ENCODE results near the gene TCEA2.
"Not testable (repeated sequence)": the region's sequence is repeated elsewhere in the genome, so short reads cannot be mapped to it uniquely, and the experiment has no call there.

Gene TCEA2

DNA sequence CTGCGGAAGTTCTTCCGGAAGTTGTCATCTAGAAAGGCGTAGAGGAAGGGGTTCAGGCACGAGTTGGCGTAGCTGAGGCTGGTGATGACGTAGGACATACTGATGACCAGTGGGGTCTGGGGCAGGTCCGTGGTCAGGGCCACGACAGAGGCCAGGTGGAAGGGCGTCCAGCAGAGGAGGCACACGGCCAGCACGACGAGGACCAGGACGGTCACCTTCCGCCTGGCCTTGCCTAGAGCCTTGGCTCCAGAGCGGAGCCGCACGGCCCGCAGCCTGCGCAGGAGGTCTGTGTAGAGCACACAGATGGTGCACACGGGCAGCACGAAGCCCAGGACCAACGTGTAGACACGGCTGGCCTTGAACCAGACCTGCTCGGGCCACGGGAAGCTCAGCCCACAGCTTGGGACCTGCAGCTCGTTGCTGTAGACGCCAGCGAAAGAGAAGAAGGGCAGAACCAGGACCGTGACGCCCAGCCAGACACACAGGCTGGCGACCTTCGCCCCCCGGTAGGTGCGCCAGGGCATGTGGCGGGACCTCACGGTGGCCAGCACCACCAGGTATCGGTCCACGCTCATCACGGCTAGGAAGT is 42.9 kb downstream of the TCEA2 start:
- no peak for DNase-seq (ENCODE audit: extremely low read depth in 1 of 2, low read depth in 1 of 2)

DNA sequence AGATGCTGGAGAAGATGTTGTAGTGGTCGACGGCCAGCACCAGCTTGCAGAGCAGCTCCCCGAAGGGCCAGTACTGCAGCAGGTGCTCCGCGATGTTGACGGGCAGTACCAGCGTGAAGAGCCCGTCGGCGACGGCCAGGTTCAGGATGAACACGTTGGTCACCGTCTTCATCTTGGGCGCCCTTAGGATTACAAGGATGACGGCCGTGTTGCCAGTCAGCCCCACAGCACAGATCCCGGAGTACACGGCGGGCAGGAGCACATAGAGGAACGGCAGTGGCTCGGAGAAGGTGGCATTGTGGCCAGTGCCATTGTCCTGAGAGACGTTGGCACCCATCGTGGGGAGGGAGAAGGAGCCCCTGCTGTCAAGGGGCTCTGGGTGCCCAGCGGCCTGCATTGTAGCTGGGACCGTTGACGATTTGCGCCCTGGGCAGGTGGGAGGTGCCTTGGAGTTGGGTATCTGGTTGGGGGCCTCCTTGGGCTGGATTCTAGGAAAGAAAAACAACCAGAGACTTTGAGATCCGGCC is 43.5 kb downstream of the TCEA2 start:
- DNase-seq (ENCODE audit: extremely low read depth in 1 of 2, low read depth in 1 of 2) = no peak

DNA sequence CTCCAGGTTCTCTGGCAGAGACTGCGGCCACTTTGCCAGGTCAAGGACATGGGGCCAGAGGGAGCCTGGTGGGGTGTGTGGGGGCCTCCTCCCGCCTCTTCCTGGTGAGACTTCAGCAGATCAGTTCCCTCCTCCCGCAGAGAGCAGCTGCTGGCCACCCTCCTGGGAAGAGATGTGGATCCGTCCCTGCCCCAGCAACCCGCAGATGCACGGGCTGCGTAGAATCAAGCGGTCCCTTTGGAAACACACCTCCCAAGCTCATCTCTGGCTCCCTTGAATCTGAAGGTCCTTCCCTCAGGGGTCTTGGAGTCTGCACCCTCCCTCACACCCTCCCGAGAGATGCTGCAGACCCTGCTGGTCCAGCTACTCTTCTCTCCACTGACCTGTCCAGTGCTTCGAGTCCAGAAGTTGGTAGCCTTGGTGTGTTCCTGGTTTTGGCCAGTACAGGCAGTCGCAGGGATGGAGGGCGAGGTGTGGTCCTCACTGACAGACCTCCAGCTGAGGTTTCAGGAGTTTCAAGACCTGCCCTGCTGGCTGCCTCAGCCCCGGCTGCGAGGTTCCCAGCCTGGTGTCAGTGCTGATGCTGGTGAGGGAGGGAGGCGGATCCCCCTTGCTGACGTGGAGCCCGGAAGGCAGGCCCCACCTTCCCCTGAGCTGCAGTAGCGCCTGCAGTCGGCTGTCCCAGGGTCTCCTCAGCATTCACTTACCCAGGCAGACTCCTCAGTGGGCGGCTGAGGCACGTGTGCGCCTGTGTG is 44.2 kb downstream of the TCEA2 start, which contains the start of gene NPBWR2:
Gene NPBWR2, minus strand, starts transcription at position 585 of the 755 bp plus-strand sequence. CDS start 734 bp downstream, outside the sequence.
- DNase-seq (ENCODE audit: extremely low read depth in 1 of 2, low read depth in 1 of 2) = no peak

DNA sequence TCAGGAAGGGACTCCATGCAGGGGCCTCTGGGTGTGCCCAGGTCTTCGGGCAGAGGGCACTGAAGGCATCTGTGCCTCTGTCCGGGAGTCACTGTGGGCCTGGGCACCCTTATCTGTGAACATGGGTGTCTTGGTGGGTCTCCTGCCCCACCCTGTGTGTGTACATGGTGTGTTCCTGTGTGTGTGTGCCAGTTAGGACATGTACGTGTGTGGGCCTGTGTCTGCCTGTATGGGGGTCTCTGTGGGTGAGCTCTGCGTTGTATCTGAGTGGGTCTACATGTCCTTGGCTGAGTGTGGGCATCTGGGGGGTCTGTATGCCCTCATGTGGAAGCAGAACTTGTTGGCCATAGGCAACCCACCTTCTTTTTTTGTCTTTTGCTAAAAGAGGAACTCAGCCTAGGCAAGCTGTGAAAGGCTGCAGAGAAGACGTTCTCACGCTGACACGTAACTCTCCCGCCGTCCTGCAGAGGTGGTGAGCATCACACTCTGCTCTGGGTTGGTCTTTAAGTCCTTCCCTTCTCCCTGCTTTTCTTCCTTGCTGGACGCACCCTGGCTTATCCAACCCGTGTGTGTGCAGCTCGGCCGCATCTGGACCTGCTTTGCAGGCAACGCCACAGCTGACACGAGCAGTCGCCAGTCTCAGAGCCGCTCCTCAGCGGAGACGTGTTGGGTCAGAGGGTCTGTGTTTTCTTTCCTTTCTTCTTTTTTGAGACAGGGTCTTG is 44.9 kb downstream of the TCEA2 start:
- DNase-seq (ENCODE audit: extremely low read depth in 1 of 2, low read depth in 1 of 2) = no peak

DNA sequence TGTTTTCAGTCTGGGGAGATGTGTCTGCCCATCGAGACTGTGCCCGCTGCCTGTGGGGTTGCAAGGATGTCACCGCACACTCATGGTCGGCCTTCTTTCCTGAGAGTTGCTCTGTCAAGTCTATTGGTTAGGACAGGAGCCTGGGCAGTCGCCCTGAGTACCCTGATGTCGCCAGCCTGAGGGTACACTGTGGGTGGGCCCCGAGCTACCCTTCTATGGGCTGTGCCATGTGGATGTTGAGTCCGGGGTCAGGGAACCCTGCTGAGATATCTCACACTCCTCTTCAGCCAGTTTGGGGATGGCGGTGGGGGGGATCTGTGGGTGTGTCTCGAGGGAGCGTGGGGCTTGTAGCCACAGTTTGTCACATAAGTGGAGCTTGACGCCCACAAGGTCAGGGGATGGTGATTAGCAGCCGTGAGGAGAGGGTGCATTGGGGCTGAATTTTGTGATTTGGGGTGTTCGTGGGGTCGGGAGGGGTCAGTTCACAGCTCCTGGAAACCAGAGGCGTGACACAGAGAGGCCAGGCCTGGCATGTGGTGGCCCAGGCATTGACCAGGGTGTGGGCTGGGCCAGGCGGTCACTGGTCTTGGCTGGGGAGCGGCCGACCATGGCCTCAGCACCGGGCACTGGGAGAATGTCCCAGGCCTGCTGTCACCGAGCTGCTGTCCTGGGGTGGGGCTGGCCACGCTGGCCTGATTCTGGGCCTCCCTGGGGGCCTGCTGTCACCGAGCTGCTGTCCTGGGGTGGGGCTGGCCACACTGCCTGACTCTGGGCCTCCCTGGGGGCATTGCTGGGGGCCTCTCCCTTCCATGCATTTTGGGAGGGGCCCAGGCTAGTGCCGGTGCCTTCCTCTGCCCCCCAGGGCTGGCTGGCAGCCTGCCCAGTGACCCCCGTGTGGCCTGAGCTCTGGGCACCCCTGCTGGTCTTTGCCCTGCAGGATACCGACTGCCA is 46.0 kb downstream of the TCEA2 start:
- DNase-seq (ENCODE audit: extremely low read depth in 1 of 2, low read depth in 1 of 2) = no peak

DNA sequence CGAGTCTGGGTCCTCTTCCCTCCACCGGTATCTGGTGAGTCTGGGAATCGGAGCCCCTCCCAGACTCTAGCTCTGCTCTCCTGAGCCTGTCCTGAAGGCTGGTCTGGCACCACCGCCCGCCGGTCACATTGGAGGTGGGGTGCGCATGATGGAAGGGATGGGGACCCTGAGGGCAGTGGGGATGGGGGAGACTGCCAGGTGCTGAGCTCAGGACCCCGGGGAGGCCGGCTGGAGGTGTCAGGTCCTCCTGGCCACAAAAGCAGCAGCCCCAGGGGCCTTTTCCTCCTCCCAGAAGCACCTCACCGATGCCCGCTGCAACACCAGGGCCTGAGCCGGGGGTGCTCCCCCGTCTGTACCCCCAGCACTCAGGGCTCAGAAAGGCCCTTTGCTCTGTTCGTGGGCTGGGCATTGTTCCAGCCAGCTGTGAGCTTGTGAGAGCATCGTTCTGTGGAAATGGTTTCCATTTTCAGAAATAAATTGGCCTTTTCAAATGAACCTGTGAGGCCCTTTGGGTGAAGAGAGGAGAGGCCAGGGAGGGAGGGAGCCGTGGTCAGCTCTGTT is 46.9 kb downstream of the TCEA2 start:
- no peak for DNase-seq (ENCODE audit: extremely low read depth in 1 of 2, low read depth in 1 of 2)

DNA sequence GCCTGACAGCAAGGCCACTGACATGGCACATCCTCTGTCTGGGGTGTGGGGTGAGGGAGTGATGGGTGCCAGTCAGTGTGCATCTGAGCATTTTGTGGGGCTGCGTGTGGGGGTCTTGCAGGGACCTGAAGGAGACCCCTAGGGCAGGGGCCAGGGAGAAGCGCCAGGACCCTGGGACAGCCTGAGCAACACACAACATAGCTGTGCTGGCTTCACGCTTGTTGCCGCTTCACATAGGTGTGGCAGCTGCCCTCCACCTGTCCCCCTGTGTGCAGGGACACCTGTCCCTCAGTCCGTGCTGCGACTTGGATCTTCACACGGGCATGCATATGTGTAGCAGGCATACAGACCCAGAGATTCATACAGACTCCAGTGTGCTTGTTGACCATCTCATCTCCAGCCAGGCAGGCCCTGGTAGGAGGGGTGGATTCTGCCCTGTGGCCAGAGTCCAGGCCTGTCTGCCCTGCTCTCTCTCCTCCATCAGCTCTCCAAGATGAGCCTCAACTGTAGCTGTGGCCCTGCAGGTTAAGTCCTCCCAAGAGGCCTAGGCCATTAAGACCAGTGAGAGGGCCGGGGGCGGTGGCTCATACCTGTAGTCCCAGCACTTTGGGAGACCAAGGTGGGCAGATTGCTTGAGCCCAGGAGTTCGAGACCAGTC is 47.5 kb downstream of the TCEA2 start:
- no peak for DNase-seq (ENCODE audit: extremely low read depth in 1 of 2, low read depth in 1 of 2)

DNA sequence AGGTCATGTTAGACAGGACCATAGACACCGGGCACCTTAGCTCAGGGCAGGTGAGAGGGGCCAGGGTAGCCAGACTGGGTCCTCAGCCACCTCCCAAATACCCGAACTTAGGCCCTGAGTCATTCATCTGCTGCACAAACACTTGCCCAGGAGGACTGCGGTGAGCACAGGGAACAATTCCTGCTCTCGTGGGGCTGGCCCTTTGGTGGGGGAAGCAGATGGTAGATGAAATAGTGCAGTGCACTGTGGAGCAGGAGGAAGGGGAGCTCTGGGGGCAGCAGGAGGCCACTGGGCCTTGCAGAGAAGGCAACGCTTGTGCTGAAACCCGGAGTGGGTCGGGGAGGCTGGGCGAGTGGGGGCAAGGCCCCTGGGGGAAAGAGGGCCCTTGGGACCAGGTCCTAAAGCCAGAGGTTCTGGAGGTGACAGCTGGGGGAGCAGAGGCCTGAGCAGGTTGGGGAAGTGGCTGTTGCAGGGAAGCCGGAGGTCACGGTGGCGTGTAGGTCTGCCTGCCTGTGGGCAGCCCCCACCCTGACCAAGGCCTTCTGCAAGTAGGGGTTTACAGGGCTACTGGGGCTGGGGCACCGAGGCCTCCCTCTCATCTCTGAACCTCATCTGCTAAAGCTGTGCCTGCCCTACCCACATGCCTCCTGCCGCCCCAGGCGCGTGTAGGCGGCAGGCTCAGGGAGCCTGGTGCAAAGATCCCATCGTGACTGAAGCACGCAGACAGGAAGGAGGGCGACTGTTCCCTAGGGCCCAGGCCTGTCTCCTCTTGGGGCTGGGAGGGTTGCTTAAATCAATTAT is 49.0 kb downstream of the TCEA2 start:
- no peak for DNase-seq (ENCODE audit: extremely low read depth in 1 of 2, low read depth in 1 of 2)

DNA sequence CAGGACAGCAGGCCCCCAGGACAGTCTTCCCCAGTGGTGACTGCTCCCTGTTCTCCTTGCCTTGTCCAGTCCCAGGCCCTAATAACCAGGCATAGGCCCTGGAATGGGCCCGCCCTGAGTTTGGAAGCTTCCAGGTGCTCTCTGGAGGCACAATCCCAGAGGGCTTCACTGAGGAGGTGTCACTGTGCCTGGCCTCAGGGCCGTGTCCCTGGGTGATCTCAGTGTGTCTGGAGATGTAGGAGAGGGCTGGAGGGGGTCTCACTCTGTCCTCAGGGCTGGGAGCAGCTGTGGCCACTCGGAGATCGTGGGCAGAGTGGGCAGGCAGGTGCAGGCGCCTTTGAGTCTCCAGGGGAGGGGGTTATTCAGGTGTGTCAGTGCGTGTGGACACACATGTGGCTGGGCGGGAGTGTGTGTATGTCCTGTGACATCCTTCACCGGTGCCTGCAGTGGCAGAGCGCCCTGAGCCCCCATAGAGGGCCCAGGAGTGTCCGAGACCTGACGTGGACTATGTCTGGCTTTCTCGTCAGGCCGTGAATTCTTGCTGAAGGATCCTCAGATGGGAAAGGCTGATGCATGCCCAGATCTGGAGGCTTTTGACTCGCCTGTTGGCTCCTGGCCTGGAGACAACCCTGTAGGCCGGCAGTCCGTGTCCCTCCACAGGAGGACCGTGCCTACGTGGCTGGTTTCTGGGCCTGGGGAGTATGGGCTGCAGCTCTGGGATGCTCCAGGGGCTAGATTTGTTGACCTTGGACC is 49.9 kb downstream of the TCEA2 start:
- DNase-seq (ENCODE audit: extremely low read depth in 1 of 2, low read depth in 1 of 2) = no peak

DNA sequence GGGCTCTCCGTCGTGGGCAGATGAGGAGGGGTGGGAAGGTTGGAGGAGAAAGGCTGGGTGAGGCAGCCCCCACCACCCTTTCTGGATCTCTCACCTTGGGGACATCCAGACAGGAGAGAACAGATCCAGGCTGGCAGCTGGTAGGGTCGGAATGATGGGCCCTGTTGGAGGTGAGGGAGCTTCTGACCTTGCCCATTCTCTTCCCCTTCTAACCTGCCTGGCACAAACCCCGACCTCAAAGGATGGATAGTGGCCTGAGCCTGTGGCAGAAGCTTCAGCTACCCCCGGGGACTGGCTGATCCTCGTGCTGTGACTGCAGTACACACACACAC is 50.4 kb downstream of the TCEA2 start:
- DNase-seq (ENCODE audit: extremely low read depth in 1 of 2, low read depth in 1 of 2) = no peak

DNA sequence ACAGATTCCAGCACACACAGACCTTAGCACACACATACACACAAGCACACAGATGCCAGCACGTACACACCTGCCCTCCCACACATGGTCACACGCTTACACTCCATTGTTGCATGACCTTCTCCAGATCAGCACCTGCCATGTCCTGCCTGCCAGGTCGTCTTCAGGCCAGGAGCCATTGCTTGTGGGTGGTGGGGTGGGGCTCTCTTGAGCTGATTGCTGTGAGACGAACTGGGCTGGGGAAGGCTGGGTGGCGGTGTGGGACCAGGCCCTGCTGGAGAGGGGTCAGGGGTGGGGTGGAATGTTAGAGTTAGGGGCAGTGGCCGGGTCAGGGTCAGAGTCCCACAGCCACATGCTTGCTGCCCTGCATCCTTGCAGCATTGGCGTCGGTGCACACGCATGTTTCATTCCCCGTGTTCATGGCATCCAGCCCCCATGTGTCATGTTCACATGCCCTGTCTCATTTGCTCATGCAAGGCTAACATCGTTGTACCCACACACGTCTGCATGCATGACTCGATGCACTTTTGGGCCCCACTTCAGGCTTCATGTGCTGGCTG is 50.9 kb downstream of the TCEA2 start:
- no peak for DNase-seq (ENCODE audit: extremely low read depth in 1 of 2, low read depth in 1 of 2)

DNA sequence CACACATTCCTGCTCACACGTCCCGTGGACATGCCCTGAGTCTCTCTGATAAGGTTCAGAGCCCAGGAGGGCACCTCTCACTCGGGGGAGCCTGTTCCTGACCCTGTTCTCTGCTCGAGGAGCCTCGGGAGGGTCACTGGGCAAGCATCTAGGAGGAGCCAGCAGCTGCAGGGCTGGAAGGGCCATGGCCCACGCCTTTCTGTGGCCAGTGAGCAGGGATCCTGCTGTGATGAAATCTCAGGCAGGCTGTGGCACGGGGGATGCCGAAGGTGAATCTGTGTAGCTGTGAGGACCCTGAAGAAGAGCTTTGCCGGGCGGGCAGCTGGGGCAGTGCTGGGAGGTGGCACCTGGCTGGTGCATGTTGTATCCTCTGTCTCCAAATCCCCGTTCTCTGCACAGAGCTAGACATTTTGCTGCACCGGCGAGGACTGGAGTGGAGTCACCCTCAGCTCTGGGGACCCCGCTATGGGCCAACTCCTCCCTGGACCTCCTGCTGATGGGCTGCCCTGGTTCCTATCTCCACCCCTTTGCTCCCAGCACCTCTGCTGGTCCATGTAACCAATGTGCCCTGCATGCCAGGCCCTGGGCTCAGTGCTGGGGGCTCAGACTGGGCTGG is 51.5 kb downstream of the TCEA2 start:
- no peak for DNase-seq (ENCODE audit: extremely low read depth in 1 of 2, low read depth in 1 of 2)

DNA sequence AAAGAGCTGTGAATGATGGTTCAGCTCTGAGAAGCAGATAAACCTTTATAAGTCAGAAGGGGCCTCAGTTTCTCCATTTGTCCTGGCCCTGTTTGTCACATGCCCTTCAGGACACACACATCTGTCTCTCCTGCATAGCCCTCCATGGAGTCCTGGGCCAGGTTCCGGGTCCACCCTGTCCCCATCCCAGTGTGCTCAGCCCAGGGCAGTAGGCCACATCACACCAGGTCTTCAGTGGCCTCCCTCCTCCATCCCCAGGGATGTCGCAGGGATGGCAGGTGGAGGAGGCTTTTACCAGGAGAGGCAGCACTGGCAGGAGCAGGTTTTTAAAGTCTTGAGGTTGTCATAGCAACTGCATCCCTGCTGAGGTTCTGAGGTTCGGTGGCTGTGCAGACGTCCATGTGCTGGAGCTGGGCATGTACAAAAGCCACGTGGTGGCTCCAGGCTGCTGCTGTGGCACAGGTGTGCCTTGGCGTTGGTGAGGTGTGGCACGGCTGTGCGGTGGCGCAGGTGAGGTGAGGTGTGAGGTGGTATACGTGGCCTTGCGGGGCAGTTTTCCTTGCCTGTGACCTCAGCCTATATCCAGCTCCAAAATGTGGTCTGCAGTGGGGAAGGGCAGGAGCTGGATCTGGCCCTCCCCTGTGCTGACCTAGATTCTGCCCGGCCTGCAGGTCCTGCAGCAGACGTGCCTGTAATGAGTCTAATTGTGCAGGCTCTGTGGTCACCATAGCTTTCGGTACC is 52.3 kb downstream of the TCEA2 start:
- DNase-seq (ENCODE audit: extremely low read depth in 1 of 2, low read depth in 1 of 2) = no peak

DNA sequence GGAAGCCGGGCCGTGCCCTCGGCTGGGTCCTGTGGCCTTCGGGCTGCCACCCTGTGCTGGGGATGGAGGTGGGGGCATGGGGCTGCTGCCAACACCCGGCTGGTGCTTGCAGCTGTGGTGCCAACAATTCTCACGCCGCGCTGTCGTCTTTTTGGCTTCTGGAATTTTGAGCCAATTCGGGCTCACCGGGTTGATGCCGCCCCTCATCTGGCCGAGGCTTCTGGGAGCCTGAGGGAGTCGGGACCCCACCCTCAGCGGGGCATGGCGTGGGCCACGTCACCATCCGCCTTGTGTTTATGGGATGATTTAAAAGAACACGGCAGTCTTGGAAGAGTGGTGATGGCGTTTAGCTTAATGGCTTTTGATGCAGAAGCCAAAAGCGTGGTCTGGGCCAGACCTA is 53.0 kb downstream of the TCEA2 start:
- no peak for DNase-seq (ENCODE audit: extremely low read depth in 1 of 2, low read depth in 1 of 2)

DNA sequence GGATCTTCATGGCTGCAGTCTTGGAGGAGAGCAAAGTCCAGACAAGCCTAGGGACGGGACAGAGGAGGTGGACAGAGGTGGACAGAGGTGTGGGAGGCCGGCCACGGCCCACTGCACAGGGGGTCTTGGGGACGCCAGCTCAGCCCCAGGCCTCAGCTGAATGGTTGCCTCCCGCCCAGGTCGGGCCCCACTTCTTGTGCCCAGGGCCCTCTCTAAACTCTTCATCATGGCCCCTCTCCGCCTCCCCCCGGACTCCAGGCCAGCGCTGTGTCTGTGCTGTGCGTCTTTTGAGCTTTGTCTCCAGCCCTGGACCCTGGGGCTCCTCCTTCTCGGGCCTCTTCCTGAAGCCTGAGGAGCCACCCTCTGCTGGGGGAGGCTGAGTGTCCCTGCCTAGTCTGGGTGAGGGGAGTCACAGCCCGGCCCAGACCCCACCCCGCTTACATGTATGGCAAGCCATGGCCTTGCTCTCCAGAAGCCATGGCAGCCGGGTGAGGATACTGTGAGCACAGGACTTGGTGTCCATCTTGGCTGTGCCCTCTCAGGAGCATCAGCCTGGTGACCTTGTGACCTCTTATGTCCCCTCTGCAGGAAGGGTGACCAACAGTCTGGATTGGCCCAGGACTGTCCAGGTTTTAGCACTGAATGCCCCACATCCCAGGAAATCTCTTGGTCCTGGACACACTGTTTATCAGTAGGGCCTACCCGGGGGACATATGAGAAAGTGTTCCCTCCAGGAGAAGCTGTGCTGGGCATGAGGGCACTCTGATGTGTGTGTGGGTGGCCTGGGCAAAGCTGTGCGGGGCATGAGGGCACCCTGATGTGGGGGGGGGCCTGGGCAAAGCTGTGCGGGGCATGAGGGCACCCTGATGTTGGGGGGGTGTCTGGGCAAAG is 53.8 kb downstream of the TCEA2 start:
- no peak for DNase-seq (ENCODE audit: extremely low read depth in 1 of 2, low read depth in 1 of 2)

DNA sequence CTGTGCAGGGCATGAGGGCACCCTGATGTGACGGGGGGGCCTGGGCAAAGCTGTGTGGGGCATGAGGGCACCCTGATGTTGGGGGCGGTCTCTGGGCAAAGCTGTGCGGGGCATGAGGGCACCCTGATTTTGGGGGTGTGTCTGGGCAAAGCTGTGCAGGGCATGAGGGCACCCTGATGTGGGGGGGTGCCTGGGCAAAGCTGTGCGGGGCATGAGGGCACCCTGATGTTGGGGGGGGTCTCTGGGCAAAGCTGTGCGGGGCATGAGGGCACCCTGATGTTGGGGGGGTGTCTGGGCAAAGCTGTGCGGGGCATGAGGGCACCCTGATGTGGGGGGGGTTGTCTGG is 54.4 kb downstream of the TCEA2 start:
- not testable (repeated sequence) for DNase-seq (ENCODE audit: extremely low read depth in 1 of 2, low read depth in 1 of 2)

Data from stimulated activated CD8-positive, alpha-beta memory T cell treated with anti-CD3 and anti-CD28 coated beads, Interleukin-7, amount 100 ng/mL, for 48 hours (primary cell).